ENCODE results near the gene GUCY1A2. TPM values are rescaled to one million over a fixed set of nuclear protein-coding genes. Genes with fewer than 3 reads are reported as not detected.

Gene GUCY1A2
- total RNA-seq, 4 donors from 2014 or later, result 0.37 to 2.0 (median 0.67) TPM

DNA sequence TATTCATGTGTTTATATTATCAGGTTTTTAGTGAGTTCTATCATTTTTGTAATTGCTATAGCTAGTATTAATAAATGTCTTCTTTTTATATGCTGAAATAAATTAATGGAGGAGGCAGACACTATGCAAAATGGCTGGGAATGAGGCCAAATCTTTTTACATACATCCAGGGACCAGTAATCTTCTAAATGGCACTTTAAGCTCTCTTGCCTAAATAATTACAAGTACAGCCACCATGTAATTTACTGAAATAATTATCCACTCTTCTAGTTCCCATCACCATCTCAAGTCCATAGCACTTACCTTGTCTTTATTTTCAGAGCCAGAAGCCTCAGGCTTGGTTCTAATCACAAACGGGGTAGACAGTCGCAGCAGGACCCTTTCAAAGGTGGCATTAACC is 79.1 kb downstream of the GUCY1A2 start:
- no peaks in the 10 kb centered on the region for H3K36me3 ChIP-seq
- in situ Hi-C loops (cut with MboI; ENCODE audit: low pct_ligation_motif_present in 1 of 4, low pct_unique_long_range_greater_than_20kb in 1 of 4, low sequenced_read_pairs in 3 of 4) (no loop called here), intact Hi-C loops (cut with DNase I; ENCODE audit: low total_unique reads) (no loop called here)
- H3K4me1 ChIP-seq, result no peaks in the 10 kb centered on the region
- H3K4me3 ChIP-seq, result no peak overlapping the region
- H3K27me3 ChIP-seq, result no peaks in the 10 kb centered on the region
- DNase-seq, result no peak
- no peaks in the 10 kb centered on the region for H3K9me3 ChIP-seq
- no peak for TF ChIP-seq CTCF (IDR thresholded peaks at IDR 0.05)
- TF ChIP-seq POLR2AphosphoS5 (IDR thresholded peaks at IDR 0.05), result no peak
- no peak for TF ChIP-seq POLR2A (IDR thresholded peaks at IDR 0.05)
- no peak for TF ChIP-seq EP300 (IDR thresholded peaks at IDR 0.05; ENCODE audit: low read depth)
- H3K27ac ChIP-seq, result no peak overlapping the region
- WGBS, 2 donors (ENCODE audit: low coverage in 1 of 2), result 60 to 70% methylated on average over 1 to 2 of the region's 2 CpGs

DNA sequence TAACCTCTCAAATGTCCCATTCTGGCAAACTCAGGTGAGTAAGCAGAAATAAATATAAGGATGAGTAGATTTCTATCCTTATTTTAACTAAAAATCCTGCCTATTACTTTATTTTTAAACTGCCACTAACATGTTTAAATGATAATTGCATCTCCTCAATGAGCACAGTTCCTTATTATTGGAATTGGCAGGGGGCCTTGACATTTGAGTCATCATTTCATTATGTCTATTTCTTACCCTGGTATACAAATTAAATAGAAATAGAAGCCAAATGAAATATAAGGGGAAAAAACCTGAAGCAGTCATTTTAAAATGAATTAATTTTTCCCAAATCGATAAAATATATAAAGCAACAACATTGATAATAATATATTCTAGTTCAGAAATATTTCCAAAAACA is 81.2 kb downstream of the GUCY1A2 start:
- in situ Hi-C loops (cut with MboI; ENCODE audit: low pct_ligation_motif_present in 1 of 4, low pct_unique_long_range_greater_than_20kb in 1 of 4, low sequenced_read_pairs in 3 of 4), result no loop called here
- H3K27me3 ChIP-seq, result no peaks in the 10 kb centered on the region
- no peak overlapping the region for H3K27ac ChIP-seq
- no peaks in the 10 kb centered on the region for H3K4me1 ChIP-seq
- H3K4me3 ChIP-seq, result no peak overlapping the region
- no peaks in the 10 kb centered on the region for H3K9me3 ChIP-seq
- intact Hi-C loops (cut with DNase I; ENCODE audit: low total_unique reads), result loop anchor here (1.0 kb wide), 1 partner anchor 19 kb away; no protein-coding TSS in a partner anchor
- WGBS, 2 donors (ENCODE audit: low coverage in 1 of 2), result 82 to 88% methylated on average over 1 of the region's 1 CpG
- H3K36me3 ChIP-seq, result no peaks in the 10 kb centered on the region
- no peak for DNase-seq
- TF ChIP-seq POLR2A (IDR thresholded peaks at IDR 0.05) (no peak), CTCF (IDR thresholded peaks at IDR 0.05) (no peak), POLR2AphosphoS5 (IDR thresholded peaks at IDR 0.05) (no peak), EP300 (IDR thresholded peaks at IDR 0.05; ENCODE audit: low read depth) (no peak)

- Histone ChIP-seq H3K4me3 (no peak overlapping the region), H3K27me3 (no peaks in the 10 kb centered on the region), H3K36me3 (no peaks in the 10 kb centered on the region), H3K27ac (no peak overlapping the region), H3K9me3 (no peaks in the 10 kb centered on the region), H3K4me1 (no peaks in the 10 kb centered on the region)
- intact Hi-C loops (cut with DNase I; ENCODE audit: low total_unique reads) (no loop called here), in situ Hi-C loops (cut with MboI; ENCODE audit: low pct_ligation_motif_present in 1 of 4, low pct_unique_long_range_greater_than_20kb in 1 of 4, low sequenced_read_pairs in 3 of 4) (no loop called here)
- no peak for DNase-seq
- no peak for TF ChIP-seq CTCF (IDR thresholded peaks at IDR 0.05)
- TF ChIP-seq EP300 (IDR thresholded peaks at IDR 0.05; ENCODE audit: low read depth), result no peak
- no peak for TF ChIP-seq POLR2A (IDR thresholded peaks at IDR 0.05)
- no peak for TF ChIP-seq POLR2AphosphoS5 (IDR thresholded peaks at IDR 0.05)
These were observed 93.0 kb downstream of the GUCY1A2 start for GRCh38 chr11:106925245-106925644.

DNA sequence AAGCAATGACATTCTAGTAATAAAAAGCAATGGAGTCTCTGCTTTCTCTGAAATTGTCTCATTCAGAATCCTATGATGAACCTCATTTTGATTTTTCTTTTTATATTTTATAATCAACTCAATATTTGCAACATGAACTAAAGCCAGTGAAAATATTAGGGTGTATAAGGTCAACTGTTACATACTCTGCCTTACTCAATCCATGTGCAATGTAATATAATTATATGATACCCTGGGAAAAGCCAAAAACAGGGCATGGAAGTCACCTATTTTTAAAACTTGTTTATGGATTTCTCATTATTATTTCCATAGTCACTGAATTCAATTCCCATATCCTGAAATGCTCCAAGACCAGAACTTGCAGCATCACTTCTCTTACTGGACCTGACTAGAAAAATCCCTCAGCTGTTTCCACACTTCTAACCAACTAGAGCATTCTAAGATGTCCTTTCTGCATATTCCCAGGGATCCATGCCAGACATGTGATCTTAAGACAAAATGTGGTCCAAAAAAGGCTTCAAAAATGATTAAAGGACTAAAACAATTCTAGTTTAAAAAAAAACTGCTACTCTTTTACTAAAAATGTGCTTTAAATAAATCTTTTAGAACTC is 97.3 kb downstream of the GUCY1A2 start:
- H3K4me1 ChIP-seq, result no peaks in the 10 kb centered on the region
- in situ Hi-C loops (cut with MboI; ENCODE audit: low pct_ligation_motif_present in 1 of 4, low pct_unique_long_range_greater_than_20kb in 1 of 4, low sequenced_read_pairs in 3 of 4), result no loop called here
- H3K27me3 ChIP-seq, result no peaks in the 10 kb centered on the region
- H3K4me3 ChIP-seq, result no peak overlapping the region
- no peak overlapping the region for H3K27ac ChIP-seq
- no peak for DNase-seq
- H3K9me3 ChIP-seq, result no peaks in the 10 kb centered on the region
- H3K36me3 ChIP-seq, result no peaks in the 10 kb centered on the region
- intact Hi-C loops (cut with DNase I; ENCODE audit: low total_unique reads), result no loop called here
- TF ChIP-seq CTCF (IDR thresholded peaks at IDR 0.05) (no peak), POLR2AphosphoS5 (IDR thresholded peaks at IDR 0.05) (no peak), POLR2A (IDR thresholded peaks at IDR 0.05) (no peak), EP300 (IDR thresholded peaks at IDR 0.05; ENCODE audit: low read depth) (no peak)

All from transverse colon (tissue), 4 donors.